ENCODE results near the gene IDE. TPM values are rescaled to one million over a fixed set of nuclear protein-coding genes. Genes with fewer than 3 reads are reported as not detected.

Gene IDE
- polyA plus RNA-seq, 2 donors, result 10.2 to 11.6 TPM

DNA sequence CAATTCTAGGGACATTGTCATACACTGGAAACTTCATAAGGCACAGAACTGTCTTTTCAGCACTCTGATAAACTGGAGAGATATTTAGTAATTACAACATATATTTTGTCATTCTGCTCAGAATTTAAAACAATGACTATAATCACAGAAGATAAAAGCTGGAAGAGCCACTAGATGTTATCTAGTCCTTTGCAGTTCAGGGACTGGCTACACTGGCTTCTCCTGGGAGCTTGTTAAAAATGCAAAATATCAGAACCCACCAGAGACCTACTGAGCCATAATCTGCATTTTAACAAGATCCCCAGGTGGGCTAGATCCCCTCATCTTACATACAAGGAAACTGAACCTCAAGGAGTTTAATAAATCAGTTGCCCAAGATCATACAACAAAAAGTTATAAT, 32.3 kb downstream of the IDE start:
- H3K27ac ChIP-seq (ENCODE audit: low read depth in 2 of 2, low read length in 1 of 2), result no peak overlapping the region
- H3K4me1 ChIP-seq (ENCODE audit: control insufficient read depth in 2 of 2, insufficient read depth in 2 of 2, low read length in 1 of 2), result no peaks in the 10 kb centered on the region
- no peak overlapping the region for H3K4me3 ChIP-seq (ENCODE audit: low read depth in 1 of 2, low read length in 2 of 2)
- no peaks in the 10 kb centered on the region for H3K27me3 ChIP-seq (ENCODE audit: control insufficient read depth in 1 of 2, insufficient read depth in 2 of 2, low read length in 2 of 2)
- no peaks in the 10 kb centered on the region for H3K9me3 ChIP-seq (ENCODE audit: control insufficient read depth in 2 of 2, insufficient read depth in 1 of 2, low read depth in 1 of 2, low read length in 1 of 2)
- peaks cover 0 to 2% of the 10 kb centered on the region in 2 donors for H3K36me3 ChIP-seq (ENCODE audit: control insufficient read depth in 2 of 2, insufficient read depth in 2 of 2, low read length in 1 of 2)

- WGBS, 2 donors, result 80 to 81% methylated on average over 4 of the region's 4 CpGs
- no peaks in the 10 kb centered on the region for H3K27me3 ChIP-seq (ENCODE audit: control insufficient read depth in 1 of 2, insufficient read depth in 2 of 2, low read length in 2 of 2)
- no peak overlapping the region for H3K4me3 ChIP-seq (ENCODE audit: low read depth in 1 of 2, low read length in 2 of 2)
- peaks cover 0 to 2% of the 10 kb centered on the region in 2 donors for H3K36me3 ChIP-seq (ENCODE audit: control insufficient read depth in 2 of 2, insufficient read depth in 2 of 2, low read length in 1 of 2)
- no peak overlapping the region for H3K27ac ChIP-seq (ENCODE audit: low read depth in 2 of 2, low read length in 1 of 2)
- no peaks in the 10 kb centered on the region for H3K9me3 ChIP-seq (ENCODE audit: control insufficient read depth in 2 of 2, insufficient read depth in 1 of 2, low read depth in 1 of 2, low read length in 1 of 2)
- H3K4me1 ChIP-seq (ENCODE audit: control insufficient read depth in 2 of 2, insufficient read depth in 2 of 2, low read length in 1 of 2), result no peaks in the 10 kb centered on the region
Measured at GRCh38 chr10:92538231-92538958, 35.5 kb downstream of the IDE start.

- Histone ChIP-seq H3K4me1 (ENCODE audit: control insufficient read depth in 2 of 2, insufficient read depth in 2 of 2, low read length in 1 of 2) (no peaks in the 10 kb centered on the region), H3K36me3 (ENCODE audit: control insufficient read depth in 2 of 2, insufficient read depth in 2 of 2, low read length in 1 of 2) (peaks cover 0 to 5% of the 10 kb centered on the region in 2 donors), H3K4me3 (ENCODE audit: low read depth in 1 of 2, low read length in 2 of 2) (no peak overlapping the region), H3K9me3 (ENCODE audit: control insufficient read depth in 2 of 2, insufficient read depth in 1 of 2, low read depth in 1 of 2, low read length in 1 of 2) (no peaks in the 10 kb centered on the region), H3K27ac (ENCODE audit: low read depth in 2 of 2, low read length in 1 of 2) (no peak overlapping the region), H3K27me3 (ENCODE audit: control insufficient read depth in 1 of 2, insufficient read depth in 2 of 2, low read length in 2 of 2) (no peaks in the 10 kb centered on the region)
- 82 to 86% methylated on average over 2 of the region's 2 CpGs for WGBS, 2 donors
Measured at GRCh38 chr10:92530891-92531535, 42.9 kb downstream of the IDE start.

GRCh38 chr10:92530421-92530820, 43.5 kb downstream of the IDE start:
- Histone ChIP-seq H3K27me3 (ENCODE audit: control insufficient read depth in 1 of 2, insufficient read depth in 2 of 2, low read length in 2 of 2) (no peaks in the 10 kb centered on the region), H3K4me1 (ENCODE audit: control insufficient read depth in 2 of 2, insufficient read depth in 2 of 2, low read length in 1 of 2) (no peaks in the 10 kb centered on the region), H3K9me3 (ENCODE audit: control insufficient read depth in 2 of 2, insufficient read depth in 1 of 2, low read depth in 1 of 2, low read length in 1 of 2) (no peaks in the 10 kb centered on the region), H3K4me3 (ENCODE audit: low read depth in 1 of 2, low read length in 2 of 2) (no peak overlapping the region), H3K36me3 (ENCODE audit: control insufficient read depth in 2 of 2, insufficient read depth in 2 of 2, low read length in 1 of 2) (peaks cover 0 to 5% of the 10 kb centered on the region in 2 donors), H3K27ac (ENCODE audit: low read depth in 2 of 2, low read length in 1 of 2) (no peak overlapping the region)
- WGBS, 2 donors, result 64 to 79% methylated on average over 1 of the region's 1 CpG

DNA sequence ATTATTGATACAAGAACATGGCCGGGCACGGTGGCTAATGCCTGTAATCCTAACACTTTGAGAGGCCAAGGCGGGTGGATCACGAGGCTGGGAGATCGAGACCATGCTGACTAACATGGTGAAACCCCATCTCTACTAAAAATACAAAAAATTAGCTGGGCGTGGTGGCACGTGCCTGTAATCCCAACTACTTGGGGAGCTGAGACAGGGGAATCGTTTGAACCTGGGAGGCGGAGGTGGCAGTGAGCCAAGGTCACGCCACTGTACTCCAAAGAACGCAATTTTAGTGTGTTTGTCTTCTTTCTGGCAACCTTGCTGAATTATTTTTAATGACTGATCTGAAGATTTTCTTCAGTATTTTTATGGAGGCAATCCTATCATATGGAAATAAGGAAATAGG, 46.2 kb downstream of the IDE start:
- no peak overlapping the region for H3K27ac ChIP-seq (ENCODE audit: low read depth in 2 of 2, low read length in 1 of 2)
- peaks cover 0 to 5% of the 10 kb centered on the region in 2 donors for H3K36me3 ChIP-seq (ENCODE audit: control insufficient read depth in 2 of 2, insufficient read depth in 2 of 2, low read length in 1 of 2)
- H3K27me3 ChIP-seq (ENCODE audit: control insufficient read depth in 1 of 2, insufficient read depth in 2 of 2, low read length in 2 of 2), result no peaks in the 10 kb centered on the region
- H3K4me3 ChIP-seq (ENCODE audit: low read depth in 1 of 2, low read length in 2 of 2), result no peak overlapping the region
- WGBS, 2 donors, result 82 to 85% methylated on average over 11 of the region's 11 CpGs
- no peaks in the 10 kb centered on the region for H3K4me1 ChIP-seq (ENCODE audit: control insufficient read depth in 2 of 2, insufficient read depth in 2 of 2, low read length in 1 of 2)
- no peaks in the 10 kb centered on the region for H3K9me3 ChIP-seq (ENCODE audit: control insufficient read depth in 2 of 2, insufficient read depth in 1 of 2, low read depth in 1 of 2, low read length in 1 of 2)

DNA sequence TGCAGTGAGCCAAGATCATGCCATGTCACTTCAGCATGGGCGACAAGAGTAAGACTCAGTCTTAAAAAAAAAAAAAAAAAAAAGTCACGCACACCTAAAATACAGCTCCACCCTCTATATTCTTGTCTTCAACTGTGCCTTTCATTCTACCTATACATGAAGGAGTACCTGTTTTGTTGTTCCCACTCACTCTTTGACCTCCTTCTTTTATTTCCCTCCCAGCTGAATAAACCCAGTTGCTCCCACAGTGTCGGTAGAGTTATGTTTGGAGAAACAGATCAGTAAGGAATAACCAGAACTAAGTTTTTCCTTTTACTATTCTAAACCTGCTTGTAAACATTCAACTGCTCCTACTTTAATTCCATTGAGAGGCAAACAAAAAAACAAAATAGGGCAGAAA, 50.3 kb downstream of the IDE start:
- Histone ChIP-seq H3K27me3 (ENCODE audit: control insufficient read depth in 1 of 2, insufficient read depth in 2 of 2, low read length in 2 of 2) (no peaks in the 10 kb centered on the region), H3K4me3 (ENCODE audit: low read depth in 1 of 2, low read length in 2 of 2) (no peak overlapping the region), H3K9me3 (ENCODE audit: control insufficient read depth in 2 of 2, insufficient read depth in 1 of 2, low read depth in 1 of 2, low read length in 1 of 2) (no peaks in the 10 kb centered on the region), H3K27ac (ENCODE audit: low read depth in 2 of 2, low read length in 1 of 2) (no peak overlapping the region), H3K36me3 (ENCODE audit: control insufficient read depth in 2 of 2, insufficient read depth in 2 of 2, low read length in 1 of 2) (peaks cover 0 to 3% of the 10 kb centered on the region in 2 donors), H3K4me1 (ENCODE audit: control insufficient read depth in 2 of 2, insufficient read depth in 2 of 2, low read length in 1 of 2) (no peaks in the 10 kb centered on the region)
- 88 to 92% methylated on average over 3 of the region's 3 CpGs for WGBS, 2 donors

DNA sequence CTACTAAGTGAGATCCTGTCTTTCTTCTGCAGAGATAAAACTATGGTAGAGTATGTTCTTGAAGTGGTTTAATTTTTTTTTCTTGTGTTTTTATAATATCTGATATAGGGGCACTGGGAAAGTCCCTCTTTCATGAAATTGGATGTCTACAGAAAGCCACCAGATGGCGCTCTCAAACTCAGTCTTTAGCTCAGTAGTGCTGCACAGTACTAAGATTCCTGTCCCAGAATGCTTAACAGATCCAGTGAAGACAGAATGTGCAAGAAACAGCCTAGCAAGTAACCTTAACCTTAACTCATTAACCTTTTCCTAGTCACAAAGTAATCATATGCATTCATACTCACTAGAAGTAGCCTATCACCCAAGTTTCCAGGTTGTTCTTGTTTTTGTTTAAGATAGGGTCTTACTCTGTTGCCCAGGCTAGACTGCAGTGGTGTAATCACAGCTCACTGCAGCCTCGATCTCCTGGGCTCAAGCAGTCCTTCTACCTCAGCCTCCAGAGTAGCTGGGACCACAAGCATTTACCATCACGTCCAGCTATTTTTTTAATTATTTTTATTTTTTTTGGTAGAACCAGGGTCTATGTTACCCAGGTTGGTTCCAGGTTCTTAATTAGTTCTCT, 56.7 kb downstream of the IDE start:
- WGBS, 2 donors, result 43 to 56% methylated on average over 3 of the region's 3 CpGs
- Histone ChIP-seq H3K27me3 (ENCODE audit: control insufficient read depth in 1 of 2, insufficient read depth in 2 of 2, low read length in 2 of 2) (no peaks in the 10 kb centered on the region), H3K36me3 (ENCODE audit: control insufficient read depth in 2 of 2, insufficient read depth in 2 of 2, low read length in 1 of 2) (no peaks in the 10 kb centered on the region)

DNA sequence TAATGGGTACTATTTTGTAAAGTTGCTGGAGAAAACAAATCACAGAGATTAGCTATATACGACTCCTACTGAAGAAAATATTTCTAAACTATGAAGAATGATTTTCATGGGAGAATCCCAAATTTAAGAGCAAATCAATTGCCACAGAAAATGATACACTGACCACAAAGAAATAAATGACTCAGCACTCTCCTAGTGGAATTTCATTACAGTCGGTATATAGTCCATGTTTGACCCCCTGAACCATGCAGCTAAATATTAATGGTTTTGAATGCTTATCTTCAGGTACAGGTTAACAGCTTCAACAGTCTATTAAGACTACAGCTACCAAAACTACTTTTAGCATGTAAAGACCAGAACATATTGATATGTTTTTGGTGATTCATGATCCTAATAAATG, 65.0 kb downstream of the IDE start:
- 88 to 89% methylated on average over 2 of the region's 2 CpGs for WGBS, 2 donors
- H3K36me3 ChIP-seq (ENCODE audit: control insufficient read depth in 2 of 2, insufficient read depth in 2 of 2, low read length in 1 of 2), result peaks cover 4 to 6% of the 10 kb centered on the region in 2 donors
- H3K27me3 ChIP-seq (ENCODE audit: control insufficient read depth in 1 of 2, insufficient read depth in 2 of 2, low read length in 2 of 2), result no peaks in the 10 kb centered on the region
- H3K4me3 ChIP-seq (ENCODE audit: low read depth in 1 of 2, low read length in 2 of 2), result no peak overlapping the region
- no peaks in the 10 kb centered on the region for H3K4me1 ChIP-seq (ENCODE audit: control insufficient read depth in 2 of 2, insufficient read depth in 2 of 2, low read length in 1 of 2)
- H3K9me3 ChIP-seq (ENCODE audit: control insufficient read depth in 2 of 2, insufficient read depth in 1 of 2, low read depth in 1 of 2, low read length in 1 of 2), result no peaks in the 10 kb centered on the region
- no peak overlapping the region for H3K27ac ChIP-seq (ENCODE audit: low read depth in 2 of 2, low read length in 1 of 2)

More for the DNA sequence above, 56.7 kb downstream of the IDE start:
- no peak overlapping the region for H3K4me3 ChIP-seq (ENCODE audit: low read depth in 1 of 2, low read length in 2 of 2)
- no peak overlapping the region for H3K27ac ChIP-seq (ENCODE audit: low read depth in 2 of 2, low read length in 1 of 2)
- no peaks in the 10 kb centered on the region for H3K4me1 ChIP-seq (ENCODE audit: control insufficient read depth in 2 of 2, insufficient read depth in 2 of 2, low read length in 1 of 2)
- H3K9me3 ChIP-seq (ENCODE audit: control insufficient read depth in 2 of 2, insufficient read depth in 1 of 2, low read depth in 1 of 2, low read length in 1 of 2), result no peaks in the 10 kb centered on the region

- Histone ChIP-seq H3K36me3 (ENCODE audit: control insufficient read depth in 2 of 2, insufficient read depth in 2 of 2, low read length in 1 of 2) (peaks cover 3 to 4% of the 10 kb centered on the region in 2 donors), H3K9me3 (ENCODE audit: control insufficient read depth in 2 of 2, insufficient read depth in 1 of 2, low read depth in 1 of 2, low read length in 1 of 2) (no peaks in the 10 kb centered on the region), H3K4me1 (ENCODE audit: control insufficient read depth in 2 of 2, insufficient read depth in 2 of 2, low read length in 1 of 2) (no peaks in the 10 kb centered on the region), H3K27ac (ENCODE audit: low read depth in 2 of 2, low read length in 1 of 2) (no peak overlapping the region), H3K27me3 (ENCODE audit: control insufficient read depth in 1 of 2, insufficient read depth in 2 of 2, low read length in 2 of 2) (no peaks in the 10 kb centered on the region), H3K4me3 (ENCODE audit: low read depth in 1 of 2, low read length in 2 of 2) (no peak overlapping the region)
- WGBS, 2 donors, result 67 to 74% methylated on average over 2 of the region's 2 CpGs
Measured at GRCh38 chr10:92506336-92506735, 67.6 kb downstream of the IDE start.

Data from esophagus (tissue), 2 donors.